ENCODE data around the gene OCSTAMP.

Gene OCSTAMP

DNA sequence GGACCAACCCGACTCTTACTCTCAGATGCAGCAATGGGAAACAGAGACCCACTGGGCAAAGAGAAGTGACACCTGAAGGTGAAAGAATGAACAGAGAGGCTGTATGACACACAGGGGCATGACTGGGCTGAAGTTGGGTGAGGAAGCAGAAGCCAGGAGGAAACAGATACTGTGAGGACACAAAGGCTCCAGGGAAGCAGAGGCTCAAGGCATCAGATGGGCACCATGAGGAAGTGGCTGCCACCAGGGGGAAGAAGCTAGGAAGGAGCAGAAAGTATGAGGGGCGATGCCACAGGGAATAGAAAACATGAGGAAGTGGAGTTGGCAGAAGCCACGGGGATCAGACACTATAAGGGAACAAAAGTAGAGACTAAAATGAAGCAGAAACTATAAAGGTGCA lies 30.9 kb upstream of the OCSTAMP start:
- no peak overlapping the region for H3K4me3 ChIP-seq (ENCODE audit: low read depth, low read length)
- TF ChIP-seq, protein P1, sequence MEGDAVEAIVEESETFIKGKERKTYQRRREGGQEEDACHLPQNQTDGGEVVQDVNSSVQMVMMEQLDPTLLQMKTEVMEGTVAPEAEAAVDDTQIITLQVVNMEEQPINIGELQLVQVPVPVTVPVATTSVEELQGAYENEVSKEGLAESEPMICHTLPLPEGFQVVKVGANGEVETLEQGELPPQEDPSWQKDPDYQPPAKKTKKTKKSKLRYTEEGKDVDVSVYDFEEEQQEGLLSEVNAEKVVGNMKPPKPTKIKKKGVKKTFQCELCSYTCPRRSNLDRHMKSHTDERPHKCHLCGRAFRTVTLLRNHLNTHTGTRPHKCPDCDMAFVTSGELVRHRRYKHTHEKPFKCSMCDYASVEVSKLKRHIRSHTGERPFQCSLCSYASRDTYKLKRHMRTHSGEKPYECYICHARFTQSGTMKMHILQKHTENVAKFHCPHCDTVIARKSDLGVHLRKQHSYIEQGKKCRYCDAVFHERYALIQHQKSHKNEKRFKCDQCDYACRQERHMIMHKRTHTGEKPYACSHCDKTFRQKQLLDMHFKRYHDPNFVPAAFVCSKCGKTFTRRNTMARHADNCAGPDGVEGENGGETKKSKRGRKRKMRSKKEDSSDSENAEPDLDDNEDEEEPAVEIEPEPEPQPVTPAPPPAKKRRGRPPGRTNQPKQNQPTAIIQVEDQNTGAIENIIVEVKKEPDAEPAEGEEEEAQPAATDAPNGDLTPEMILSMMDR (conservative IDR thresholded peaks at IDR 0.05; ENCODE audit: low read depth, low read length), result no peak
- DNase-seq (ENCODE audit: low read depth), result no peak

DNA sequence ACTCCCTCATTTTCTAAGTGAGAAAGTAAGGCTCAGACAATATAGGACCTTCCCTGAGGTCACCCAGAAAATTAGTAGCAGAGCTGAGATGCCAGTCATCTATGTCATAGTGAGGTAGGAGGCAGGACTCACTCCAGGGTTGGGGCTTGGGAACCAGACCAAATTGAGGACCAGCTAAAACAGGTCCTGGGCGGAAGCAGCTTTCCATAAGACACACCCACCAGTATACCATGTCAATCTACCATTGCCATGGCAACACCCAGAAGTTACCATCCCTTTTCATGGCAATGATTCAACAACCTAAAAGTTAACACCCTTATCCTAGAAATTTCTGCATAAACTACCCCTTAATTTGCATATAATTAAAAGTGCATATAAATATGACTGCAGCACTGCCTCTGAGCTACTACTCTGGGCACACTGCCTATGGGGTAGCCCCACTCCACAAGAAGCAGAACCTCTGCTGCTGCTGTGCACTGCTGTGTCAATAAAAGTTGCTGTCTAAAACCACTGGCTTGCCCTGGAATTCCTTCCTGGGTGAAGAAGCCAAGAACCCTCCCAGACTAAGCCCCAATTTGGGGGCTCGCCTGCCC lies 30.3 kb upstream of the OCSTAMP start:
- DNase-seq (ENCODE audit: low read depth), result no peak
- TF ChIP-seq, protein P1 (conservative IDR thresholded peaks at IDR 0.05; ENCODE audit: low read depth, low read length), result no peak
- no peak overlapping the region for H3K4me3 ChIP-seq (ENCODE audit: low read depth, low read length)

DNA sequence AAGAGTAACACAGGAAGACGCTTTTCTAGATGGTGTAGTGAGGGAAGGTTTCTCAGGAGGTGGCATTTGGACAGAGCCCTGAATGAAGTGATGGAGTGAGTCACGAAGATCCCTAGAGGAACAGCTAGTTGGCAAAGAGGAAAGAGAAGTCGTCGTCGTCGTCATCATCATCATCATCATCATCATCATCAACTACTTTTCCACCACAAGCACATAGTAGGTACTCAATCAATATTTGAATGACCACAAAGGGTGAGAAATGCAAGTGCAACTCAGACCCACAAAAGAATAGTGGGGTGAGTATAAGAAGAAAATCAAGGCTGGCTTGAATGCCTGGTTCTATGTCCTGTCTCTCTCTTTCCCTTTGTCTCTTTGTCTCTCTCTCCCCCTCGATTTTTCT lies 28.3 kb upstream of the OCSTAMP start:
- no peak for DNase-seq (ENCODE audit: low read depth)
- no peak overlapping the region for H3K4me3 ChIP-seq (ENCODE audit: low read depth, low read length)
- TF ChIP-seq, protein P1 (conservative IDR thresholded peaks at IDR 0.05; ENCODE audit: low read depth, low read length), result no peak

DNA sequence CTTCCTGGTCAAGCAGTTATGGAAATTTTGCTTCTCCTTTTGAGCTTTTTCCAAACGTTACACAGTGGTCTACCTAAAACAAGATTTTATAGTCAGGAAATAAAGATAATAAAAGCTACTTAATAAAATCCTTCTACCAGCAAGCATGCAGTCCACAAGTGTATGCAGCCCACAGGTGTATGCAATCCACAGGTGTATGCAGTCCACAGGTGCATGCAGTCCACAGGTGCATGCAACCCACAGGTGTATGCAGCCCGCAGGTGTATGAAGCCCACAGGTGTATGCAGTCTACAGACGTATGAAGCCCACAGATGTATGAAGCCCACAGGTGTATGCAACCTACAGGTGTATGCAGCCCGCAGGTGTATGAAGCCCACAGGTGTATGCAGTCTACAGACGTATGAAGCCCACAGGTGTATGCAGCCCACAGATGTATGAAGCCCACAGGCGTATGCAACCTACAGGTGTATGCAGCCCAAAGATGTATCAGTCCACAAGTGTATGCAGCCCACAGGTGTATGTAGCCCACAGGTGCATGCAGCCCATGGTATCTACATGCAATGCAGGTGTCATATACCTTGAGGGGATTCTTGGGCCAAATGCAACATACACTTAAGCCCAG lies 26.4 kb upstream of the OCSTAMP start:
- H3K4me3 ChIP-seq (ENCODE audit: low read depth, low read length), result no peak overlapping the region
- TF ChIP-seq, protein P1 (conservative IDR thresholded peaks at IDR 0.05; ENCODE audit: low read depth, low read length), result no peak
- no peak for DNase-seq (ENCODE audit: low read depth)

DNA sequence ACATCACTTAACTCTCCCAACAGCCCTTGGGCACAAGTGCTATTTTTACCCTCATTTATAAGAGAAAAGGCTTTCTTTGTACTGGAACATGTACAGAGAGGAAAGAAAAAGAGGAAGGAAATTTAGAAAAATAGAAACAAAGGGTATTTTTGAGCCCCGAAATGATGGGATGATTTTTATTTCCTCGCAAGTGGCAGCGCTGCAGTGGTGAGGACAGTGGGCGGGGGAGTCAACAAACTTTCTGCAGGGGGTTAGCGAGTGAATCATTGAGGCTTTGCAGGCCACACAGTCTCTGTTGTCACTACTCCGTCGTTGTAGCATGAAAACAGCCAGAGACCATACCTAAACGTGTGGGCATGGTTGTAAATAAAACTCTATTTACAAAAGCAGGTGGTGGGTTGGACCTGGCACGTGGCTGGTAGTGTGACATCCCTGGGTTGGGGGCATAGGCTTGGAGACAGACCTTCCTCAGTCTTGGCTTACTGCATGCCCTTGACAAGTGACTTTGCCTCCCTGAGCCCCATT lies 25.5 kb upstream of the OCSTAMP start:
- H3K4me3 ChIP-seq (ENCODE audit: low read depth, low read length), result no peak overlapping the region
- DNase-seq (ENCODE audit: low read depth), result no peak
- TF ChIP-seq, protein P1 (conservative IDR thresholded peaks at IDR 0.05; ENCODE audit: low read depth, low read length), result no peak

DNA sequence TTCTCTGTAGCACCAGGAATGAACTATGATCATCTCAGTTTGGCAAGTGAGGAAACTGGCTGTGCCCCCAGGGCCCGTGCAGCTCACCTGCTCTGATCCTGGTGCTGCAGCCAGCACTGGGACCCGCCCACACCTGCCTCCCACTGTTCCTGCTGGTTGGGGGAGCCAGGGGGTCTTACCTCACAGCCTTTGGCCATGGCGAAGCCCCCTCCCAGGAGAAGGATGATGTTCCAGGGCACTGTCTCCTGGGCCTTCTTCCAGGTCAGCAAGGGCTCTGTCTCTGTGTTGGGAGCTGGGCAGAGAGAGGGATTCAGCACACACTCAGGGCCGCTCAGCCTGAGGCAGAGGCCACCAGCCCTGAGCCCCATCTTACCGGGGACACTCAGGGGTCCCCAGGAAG lies 24.9 kb upstream of the OCSTAMP start:
- TF ChIP-seq, protein P1 (conservative IDR thresholded peaks at IDR 0.05; ENCODE audit: low read depth, low read length), result no peak
- DNase-seq (ENCODE audit: low read depth), result no peak
- no peak overlapping the region for H3K4me3 ChIP-seq (ENCODE audit: low read depth, low read length)

Data from choroid plexus epithelial cell (primary cell).